KMS-11 (cell line): ENCODE measurements around the gene CANT1.
A peak's percentile ranks its signal among the peaks of the same experiment; 100 is the strongest.

ENCODE experiments used
- H2AFZ ChIP-seq: fragments of 200-600 bp; sonication (generic); 2 replicates; pipeline ENCODE4 v1.6.1; 2016; ENCODE audit warnings: antibody characterized with exemption, mixed run types, low read depth
- H3K27ac ChIP-seq: fragments of 200-600 bp; sonication (generic); 2 replicates; pipeline ENCODE4 v1.6.1; 2016; ENCODE audit warnings: mild to moderate bottlenecking, mixed run types
- H3K27me3 ChIP-seq: fragments of 200-600 bp; sonication (generic); 2 replicates; pipeline ENCODE4 v1.6.1; 2017; ENCODE audit warnings: mild to moderate bottlenecking, low read depth, mixed run types, moderate library complexity; ENCODE audit not compliant: insufficient read depth
- H3K36me3 ChIP-seq: fragments of 200-600 bp; sonication (generic); 2 replicates; pipeline ENCODE4 v1.6.1; 2017; ENCODE audit warnings: mild to moderate bottlenecking, mixed run types; ENCODE audit not compliant: insufficient read depth
- H3K4me1 ChIP-seq: fragments of 200-600 bp; sonication (generic); 2 replicates; pipeline ENCODE4 v1.6.1; 2016; ENCODE audit warnings: mild to moderate bottlenecking, low read depth, mixed run types; ENCODE audit not compliant: poor library complexity, severe bottlenecking
- H3K4me2 ChIP-seq: fragments of 200-600 bp; sonication (generic); 2 replicates; pipeline ENCODE4 v1.7.0; 2016; ENCODE audit warnings: mild to moderate bottlenecking, mixed run types
- H3K4me3 ChIP-seq: fragments of 200-600 bp; sonication (generic); IDR thresholded peaks from 2 replicates; pipeline ENCODE4 v1.6.1; 2017; ENCODE audit warnings: low read depth, low read length, mixed read lengths; ENCODE audit not compliant: insufficient read depth
- H3K79me2 ChIP-seq: fragments of 200-600 bp; sonication (generic); 2 replicates; pipeline ENCODE4 v1.6.1; 2016; ENCODE audit warnings: low read depth, mixed run types; ENCODE audit not compliant: insufficient read depth
- H3K9ac ChIP-seq: fragments of 200-600 bp; sonication (generic); 2 replicates; pipeline ENCODE4 v1.6.1; 2016; ENCODE audit warnings: mild to moderate bottlenecking, mixed run types
- H4K20me1 ChIP-seq: fragments of 200-600 bp; sonication (generic); 2 replicates; pipeline ENCODE4 v1.6.1; 2016; ENCODE audit warnings: mild to moderate bottlenecking, mixed run types; ENCODE audit not compliant: insufficient read depth
- TF ChIP-seq, protein P1 (sequence below): fragments of 200-600 bp; sonication (generic); conservative IDR thresholded peaks from 2 replicates; pipeline ENCODE4 v1.6.1; 2017; ENCODE audit warnings: low read depth, mild to moderate bottlenecking, antibody characterized with exemption, low read length, moderate library complexity, mixed read lengths

Gene CANT1

GRCh38 chr17:79019632-79020584, 10.3 kb upstream of the CANT1 start:
- Histone ChIP-seq H3K4me1 (no peaks in the 10 kb centered on the region), H3K27ac (no peak overlapping the region), H3K27me3 (peaks cover 66% of the 10 kb centered on the region), H3K36me3 (no peaks in the 10 kb centered on the region), H4K20me1 (no peaks in the 10 kb centered on the region), H3K4me3 (no peak overlapping the region), H3K4me2 (no peak overlapping the region), H3K9ac (no peak overlapping the region), H2AFZ (no peak overlapping the region), H3K79me2 (no peaks in the 10 kb centered on the region)
- TF ChIP-seq, protein P1, sequence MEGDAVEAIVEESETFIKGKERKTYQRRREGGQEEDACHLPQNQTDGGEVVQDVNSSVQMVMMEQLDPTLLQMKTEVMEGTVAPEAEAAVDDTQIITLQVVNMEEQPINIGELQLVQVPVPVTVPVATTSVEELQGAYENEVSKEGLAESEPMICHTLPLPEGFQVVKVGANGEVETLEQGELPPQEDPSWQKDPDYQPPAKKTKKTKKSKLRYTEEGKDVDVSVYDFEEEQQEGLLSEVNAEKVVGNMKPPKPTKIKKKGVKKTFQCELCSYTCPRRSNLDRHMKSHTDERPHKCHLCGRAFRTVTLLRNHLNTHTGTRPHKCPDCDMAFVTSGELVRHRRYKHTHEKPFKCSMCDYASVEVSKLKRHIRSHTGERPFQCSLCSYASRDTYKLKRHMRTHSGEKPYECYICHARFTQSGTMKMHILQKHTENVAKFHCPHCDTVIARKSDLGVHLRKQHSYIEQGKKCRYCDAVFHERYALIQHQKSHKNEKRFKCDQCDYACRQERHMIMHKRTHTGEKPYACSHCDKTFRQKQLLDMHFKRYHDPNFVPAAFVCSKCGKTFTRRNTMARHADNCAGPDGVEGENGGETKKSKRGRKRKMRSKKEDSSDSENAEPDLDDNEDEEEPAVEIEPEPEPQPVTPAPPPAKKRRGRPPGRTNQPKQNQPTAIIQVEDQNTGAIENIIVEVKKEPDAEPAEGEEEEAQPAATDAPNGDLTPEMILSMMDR, result peak; percentile 93

DNA sequence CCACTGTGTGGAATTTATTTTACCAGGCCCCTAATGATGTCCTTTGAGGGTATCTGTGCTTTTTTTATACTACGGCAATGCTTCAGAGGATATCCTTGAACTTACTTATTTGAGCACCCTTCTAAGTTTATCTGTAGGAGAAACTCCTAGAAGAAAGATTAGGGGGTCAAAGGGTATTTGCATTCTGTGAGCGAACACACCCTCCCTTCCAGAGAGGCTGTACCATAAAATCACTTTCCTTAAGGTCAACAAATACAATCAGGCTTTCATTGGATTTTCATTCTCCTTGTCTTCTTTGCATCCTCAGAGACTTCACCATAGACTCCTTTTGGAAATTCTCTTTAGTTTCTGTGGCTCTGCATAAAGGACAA, 9.7 kb upstream of the CANT1 start:
- no peak overlapping the region for H3K4me2 ChIP-seq

DNA sequence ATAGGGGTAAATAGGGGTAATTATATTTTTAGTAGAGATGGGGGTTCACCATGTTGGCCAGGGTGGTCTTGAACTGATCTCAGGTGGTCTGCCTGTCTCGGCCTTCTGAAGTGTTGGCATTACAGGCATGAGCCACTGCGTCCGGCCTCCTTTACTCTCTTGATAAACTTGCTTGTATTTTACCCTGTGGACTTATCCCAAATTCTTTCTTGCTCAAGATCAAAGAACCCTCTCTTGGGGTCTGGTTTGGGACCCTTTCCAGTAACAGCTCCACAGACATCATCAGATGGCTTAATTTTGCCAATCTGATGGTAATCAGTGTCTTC, 8.8 kb upstream of the CANT1 start:
- Histone ChIP-seq H4K20me1 (no peaks in the 10 kb centered on the region), H3K4me2 (no peak overlapping the region), H3K36me3 (no peaks in the 10 kb centered on the region), H3K9ac (no peak overlapping the region), H3K27ac (no peak overlapping the region), H3K79me2 (no peaks in the 10 kb centered on the region), H3K4me1 (no peaks in the 10 kb centered on the region), H2AFZ (no peak overlapping the region), H3K4me3 (no peak overlapping the region), H3K27me3 (peaks cover 53% of the 10 kb centered on the region)
- TF ChIP-seq, protein P1, result no peak

More for the DNA sequence above, 9.7 kb upstream of the CANT1 start:
- H3K4me3 ChIP-seq, result no peak overlapping the region
- no peak overlapping the region for H2AFZ ChIP-seq
- H3K79me2 ChIP-seq, result no peaks in the 10 kb centered on the region
- no peaks in the 10 kb centered on the region for H4K20me1 ChIP-seq
- no peaks in the 10 kb centered on the region for H3K4me1 ChIP-seq
- TF ChIP-seq, protein P1, result no peak
- peaks cover 62% of the 10 kb centered on the region for H3K27me3 ChIP-seq
- no peak overlapping the region for H3K27ac ChIP-seq
- H3K9ac ChIP-seq, result no peak overlapping the region
- no peaks in the 10 kb centered on the region for H3K36me3 ChIP-seq

- Histone ChIP-seq H3K4me1 (no peaks in the 10 kb centered on the region), H3K79me2 (no peaks in the 10 kb centered on the region), H4K20me1 (no peaks in the 10 kb centered on the region), H3K4me3 (no peak overlapping the region), H2AFZ (no peak overlapping the region), H3K4me2 (no peak overlapping the region), H3K36me3 (no peaks in the 10 kb centered on the region), H3K9ac (no peak overlapping the region), H3K27ac (no peak overlapping the region), H3K27me3 (peaks cover 47% of the 10 kb centered on the region)
- TF ChIP-seq, protein P1, result no peak
Observed at GRCh38 chr17:79017546-79018369, 8.2 kb upstream of the CANT1 start.
